Esophagus squamous epithelium (tissue), 5 donors: Measurements from ENCODE around the gene CASK. TPM values are rescaled to one million over a fixed set of nuclear protein-coding genes. Genes with fewer than 3 reads are reported as not detected.

Source experiments
- DNase-seq: peaks from one replicate; lab custom pipeline; 2025; lab: John Stamatoyannopoulos, UW
- H3K27ac ChIP-seq, 4 donors: fragments of 200-600 bp; sonication (generic); one replicate each; pipeline ENCODE4 v1.5.1; 2016 to 2019; ENCODE audit warnings: mild to moderate bottlenecking in 1 of 4
- H3K27me3 ChIP-seq, 4 donors: fragments of 200-600 bp; sonication (generic); 1 replicate in 3 of 4; 2 replicates in 1 of 4; pipeline versions ENCODE4 v1.5.1 to v1.6.0; 2017 to 2021; ENCODE audit warnings: antibody characterized with exemption in 1 of 4
- H3K36me3 ChIP-seq, 3 donors: fragments of 200-600 bp; sonication (generic); one replicate each; pipeline ENCODE4 v1.5.1; 2016 to 2019
- H3K4me1 ChIP-seq, 3 donors: fragments of 200-600 bp; sonication (generic); one replicate each; pipeline ENCODE4 v1.5.1; 2017 to 2019
- H3K4me3 ChIP-seq, 4 donors: fragments of 200-600 bp; sonication (generic); 1 replicate in 3 of 4; 2 replicates in 1 of 4; pipeline ENCODE4 v1.5.1; 2016 to 2019; ENCODE audit warnings: mild to moderate bottlenecking in 2 of 4, moderate library complexity in 1 of 4
- H3K9me3 ChIP-seq, 3 donors: fragments of 200-600 bp; sonication (generic); one replicate each; pipeline ENCODE4 v1.5.1; 2016 to 2019
- POLR2A ChIP-seq, 4 donors: fragments of 450-650 bp; IDR thresholded peaks; one replicate each; pipeline ENCODE4 v1.6.1; 2017; ENCODE audit warnings: antibody characterized with exemption in 4 of 4, mild to moderate bottlenecking in 4 of 4, moderate library complexity in 3 of 4
- WGBS, 2 donors: methylation state at CpG; one replicate each; pipeline ENCODE4 v1.1.5; 2018; 5-methylcytosine and 5-hydroxymethylcytosine counted together
- intact Hi-C: fragments of 100-400 bp; cut with DNase I; formaldehyde crosslinking; loops from one replicate; pipeline ENCODE4 v1.15.0; 2022
- total RNA-seq, 4 donors: library from RNA; depleted of rRNA; stranded (reverse); fragments of >200 nt; gene quantifications; one replicate each; pipeline ENCODE4 v1.1.0, GENCODE V29; 2016
- TF ChIP-seq, protein P1 (sequence below), 6 experiments: fragments of 450-650 bp in 4 of 6; fragments of 200-600 bp in 2 of 6; sonication (generic) in 2 of 6; IDR thresholded peaks; one replicate each; pipeline ENCODE4 v1.5.1; 2016 to 2019; ENCODE audit warnings: antibody characterized with exemption in 6 of 6, mild to moderate bottlenecking in 4 of 6, moderate library complexity in 4 of 6
- donor health status: DM: yes; HTN: yes; CAD: no.

CASK gene
- total RNA-seq, 4 donors from 2014 or later = 32.3 to 57.4 (median 36.0) TPM

DNA sequence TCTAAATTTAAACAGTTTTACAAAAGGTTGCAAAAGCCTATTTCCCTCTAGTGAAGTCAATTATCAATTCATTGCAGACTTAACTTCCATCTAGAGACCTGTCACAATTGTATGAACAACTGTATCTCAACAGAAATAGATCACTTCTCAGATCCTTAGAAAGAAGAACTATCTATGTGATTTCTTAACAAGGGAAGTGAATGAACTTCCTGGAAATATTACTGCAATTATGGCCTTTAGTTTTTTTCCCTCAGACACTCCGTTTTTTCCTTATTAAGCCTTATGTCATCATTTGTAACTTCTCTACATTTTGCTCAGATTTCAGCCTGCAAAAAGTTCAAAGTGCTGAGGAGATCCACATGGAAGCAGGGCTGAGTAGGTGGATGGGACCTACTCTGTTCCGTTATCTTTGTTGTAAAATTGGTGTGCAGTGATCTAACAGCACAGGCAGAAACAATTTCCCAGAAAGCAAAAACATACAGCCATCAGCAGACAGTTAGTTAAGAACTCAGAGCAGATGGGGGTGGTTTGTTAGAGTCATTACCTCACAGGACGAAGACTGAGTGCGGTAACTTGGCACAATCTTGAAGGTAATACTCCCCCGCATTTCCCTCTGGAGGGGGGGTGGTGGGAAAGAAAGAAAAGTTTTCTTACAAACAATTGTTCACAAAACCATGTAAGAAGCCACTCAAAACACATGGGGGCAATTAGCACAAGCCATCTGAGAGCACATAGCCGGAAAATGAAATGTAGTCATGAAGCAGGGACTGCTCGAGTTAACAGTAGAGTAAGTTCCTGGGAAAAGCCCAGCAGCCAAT, 363.9 kb downstream of the CASK start:
- Histone ChIP-seq H3K4me1 (peaks cover 0 to 10% (median 0%) of the 10 kb centered on the region in 3 donors), H3K36me3 (no peaks in the 10 kb centered on the region), H3K9me3 (no peaks in the 10 kb centered on the region), H3K4me3 (no peak overlapping the region), H3K27ac (peak overlapping the region in 3 of 4 donors; percentile 26 to 51 (median 46)), H3K27me3 (no peaks in the 10 kb centered on the region)
- intact Hi-C loops = no loop called here
- TF ChIP-seq, protein P1, sequence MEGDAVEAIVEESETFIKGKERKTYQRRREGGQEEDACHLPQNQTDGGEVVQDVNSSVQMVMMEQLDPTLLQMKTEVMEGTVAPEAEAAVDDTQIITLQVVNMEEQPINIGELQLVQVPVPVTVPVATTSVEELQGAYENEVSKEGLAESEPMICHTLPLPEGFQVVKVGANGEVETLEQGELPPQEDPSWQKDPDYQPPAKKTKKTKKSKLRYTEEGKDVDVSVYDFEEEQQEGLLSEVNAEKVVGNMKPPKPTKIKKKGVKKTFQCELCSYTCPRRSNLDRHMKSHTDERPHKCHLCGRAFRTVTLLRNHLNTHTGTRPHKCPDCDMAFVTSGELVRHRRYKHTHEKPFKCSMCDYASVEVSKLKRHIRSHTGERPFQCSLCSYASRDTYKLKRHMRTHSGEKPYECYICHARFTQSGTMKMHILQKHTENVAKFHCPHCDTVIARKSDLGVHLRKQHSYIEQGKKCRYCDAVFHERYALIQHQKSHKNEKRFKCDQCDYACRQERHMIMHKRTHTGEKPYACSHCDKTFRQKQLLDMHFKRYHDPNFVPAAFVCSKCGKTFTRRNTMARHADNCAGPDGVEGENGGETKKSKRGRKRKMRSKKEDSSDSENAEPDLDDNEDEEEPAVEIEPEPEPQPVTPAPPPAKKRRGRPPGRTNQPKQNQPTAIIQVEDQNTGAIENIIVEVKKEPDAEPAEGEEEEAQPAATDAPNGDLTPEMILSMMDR (IDR thresholded peaks at IDR 0.05) = no peak
- no peak for TF ChIP-seq POLR2A (IDR thresholded peaks at IDR 0.05)
- WGBS, 2 donors = 34 to 58% methylated on average over 6 to 7 of the region's 7 CpGs
- no peak for DNase-seq

DNA sequence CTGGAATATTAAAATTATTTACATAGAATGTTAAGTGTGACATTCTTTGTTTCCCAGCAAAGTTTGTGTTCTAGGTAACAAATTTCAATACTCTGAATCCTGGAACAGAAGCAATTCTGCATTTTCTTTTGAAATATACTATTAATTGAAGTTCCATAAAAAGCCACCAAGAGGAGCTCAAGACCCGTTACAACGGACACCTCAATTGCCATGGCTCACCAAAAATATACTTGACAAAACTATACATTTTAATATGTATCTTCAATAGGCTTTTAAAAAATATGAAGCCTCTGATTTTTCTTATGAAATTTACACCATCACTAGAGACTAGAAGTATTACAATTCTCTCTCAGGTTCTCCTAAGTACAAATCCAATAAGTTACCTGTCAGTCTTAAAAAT, 364.8 kb downstream of the CASK start:
- Histone ChIP-seq H3K9me3 (no peaks in the 10 kb centered on the region), H3K27me3 (no peaks in the 10 kb centered on the region), H3K36me3 (no peaks in the 10 kb centered on the region), H3K4me3 (no peak overlapping the region), H3K27ac (no peak overlapping the region), H3K4me1 (peaks cover 0 to 10% (median 0%) of the 10 kb centered on the region in 3 donors)
- intact Hi-C loops = no loop called here
- DNase-seq = no peak
- TF ChIP-seq, protein P1 (IDR thresholded peaks at IDR 0.05) = peak in 2 of 6 experiments; percentile 27 to 28
- no peak for TF ChIP-seq POLR2A (IDR thresholded peaks at IDR 0.05)
- WGBS, 2 donors = 13 to 24% methylated on average over 2 of the region's 2 CpGs

DNA sequence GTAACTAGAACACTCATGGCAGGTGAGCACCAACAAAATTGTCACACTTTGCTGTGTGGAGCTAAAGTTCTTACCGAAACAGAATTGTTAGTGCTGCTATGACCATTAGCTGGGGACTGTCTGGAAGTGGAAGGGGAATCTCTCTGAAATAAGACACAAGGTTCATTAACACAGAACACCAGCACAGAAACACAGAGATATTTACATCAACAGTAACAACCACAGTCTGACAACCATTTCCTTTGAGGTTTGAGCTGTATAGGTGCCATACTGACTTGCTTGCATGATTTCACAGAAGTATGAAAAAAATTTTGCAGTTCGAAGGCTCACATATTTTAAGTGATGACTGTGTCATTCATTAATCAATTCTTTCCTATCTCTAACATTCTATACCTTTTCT, 366.4 kb downstream of the CASK start:
- 65 to 68% methylated on average over 2 of the region's 2 CpGs for WGBS, 2 donors
- intact Hi-C loops = no loop called here

DNA sequence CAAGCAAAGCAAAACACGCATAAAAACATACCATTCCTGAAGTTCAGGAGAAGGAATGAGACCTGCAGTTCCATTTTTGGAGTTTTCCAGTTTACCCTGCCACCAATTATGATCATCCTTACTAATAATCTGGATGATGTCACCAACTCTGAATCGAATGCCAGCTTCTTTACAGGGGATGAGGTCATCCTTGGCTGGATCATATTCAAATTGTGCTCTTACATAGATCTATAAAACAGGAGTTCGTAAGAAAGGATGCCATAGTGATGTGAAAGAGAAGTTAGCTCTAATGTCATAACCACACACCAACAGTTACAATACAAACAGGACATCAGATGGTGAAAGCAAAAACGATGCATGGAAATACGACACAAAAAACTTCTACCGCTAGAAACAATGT, 369.7 kb downstream of the CASK start:
- 69 to 71% methylated on average over 6 of the region's 6 CpGs for WGBS, 2 donors
- intact Hi-C loops = no loop called here

More for the DNA sequence above, 366.4 kb downstream of the CASK start:
- DNase-seq = no peak
- Histone ChIP-seq H3K4me3 (no peak overlapping the region), H3K9me3 (no peaks in the 10 kb centered on the region), H3K36me3 (no peaks in the 10 kb centered on the region), H3K27me3 (no peaks in the 10 kb centered on the region), H3K4me1 (peaks cover 0 to 10% (median 0%) of the 10 kb centered on the region in 3 donors), H3K27ac (no peak overlapping the region)
- no peak for TF ChIP-seq POLR2A (IDR thresholded peaks at IDR 0.05)
- TF ChIP-seq, protein P1 (IDR thresholded peaks at IDR 0.05) = no peak

DNA sequence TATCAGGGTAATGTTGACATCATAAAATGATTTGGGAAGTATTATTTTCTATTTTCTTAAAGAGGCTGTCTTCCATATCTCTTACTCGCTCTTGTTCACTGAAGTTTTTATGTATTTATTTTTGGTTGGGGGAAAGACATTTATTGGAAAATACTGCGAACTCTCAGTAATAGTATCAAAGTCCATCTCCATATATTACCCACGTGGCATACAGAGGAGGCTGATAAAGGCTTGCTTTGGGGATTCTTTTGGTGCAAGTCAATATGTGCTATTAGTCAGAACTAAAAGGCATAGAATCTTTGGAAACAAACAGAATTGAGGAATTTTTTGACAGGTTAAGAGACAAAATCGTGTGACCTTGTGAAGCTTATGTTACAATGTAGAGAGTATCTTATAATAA, 374.9 kb downstream of the CASK start:
- Histone ChIP-seq H3K4me1 (no peaks in the 10 kb centered on the region), H3K36me3 (peaks cover 0 to 7% (median 0%) of the 10 kb centered on the region in 3 donors), H3K27me3 (no peaks in the 10 kb centered on the region), H3K4me3 (no peak overlapping the region), H3K27ac (no peak overlapping the region), H3K9me3 (no peaks in the 10 kb centered on the region)
- WGBS, 2 donors = 79 to 98% methylated on average over 4 of the region's 4 CpGs
- TF ChIP-seq, protein P1 (IDR thresholded peaks at IDR 0.05) = no peak
- no peak for TF ChIP-seq POLR2A (IDR thresholded peaks at IDR 0.05)
- no peak for DNase-seq
- intact Hi-C loops = no loop called here

More for the DNA sequence above, 369.7 kb downstream of the CASK start:
- Histone ChIP-seq H3K27me3 (no peaks in the 10 kb centered on the region), H3K4me3 (no peak overlapping the region), H3K27ac (no peak overlapping the region), H3K4me1 (no peaks in the 10 kb centered on the region), H3K9me3 (no peaks in the 10 kb centered on the region), H3K36me3 (peaks cover 0 to 7% (median 0%) of the 10 kb centered on the region in 3 donors)
- DNase-seq = no peak
- TF ChIP-seq, protein P1 (IDR thresholded peaks at IDR 0.05) = no peak
- no peak for TF ChIP-seq POLR2A (IDR thresholded peaks at IDR 0.05)
